ENCODE data around the gene MOB3A. TPM values are rescaled to one million over a fixed set of nuclear protein-coding genes. Genes with fewer than 3 reads are reported as not detected.

MOB3A gene
- total RNA-seq, 2 donors from 2014 or later, result 180 to 212 TPM

DNA sequence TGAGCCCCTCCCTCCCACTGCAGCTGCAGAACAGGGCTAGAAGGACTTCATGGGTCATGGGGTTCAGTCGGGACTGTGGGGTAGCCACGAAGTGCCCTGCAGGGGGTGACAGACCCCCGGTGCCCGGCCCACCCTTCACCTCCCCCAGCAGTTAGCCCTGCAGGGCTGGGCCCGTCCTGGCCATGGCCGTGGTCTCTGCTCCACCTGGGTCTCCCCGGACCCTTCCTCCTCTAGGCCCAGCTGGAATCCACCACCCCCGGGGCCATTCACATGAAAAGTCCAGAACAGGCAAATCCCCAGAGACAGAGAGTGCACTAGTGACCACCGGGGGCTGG, 62.3 kb downstream of the MOB3A start:
- Mint-ChIP-seq H3K4me1 (ENCODE audit: low read depth in 2 of 2) (peaks cover 15 to 20% of the 10 kb centered on the region in 2 donors), H3K36me3 (no peaks in the 10 kb centered on the region)
- no peak for ATAC-seq

DNA sequence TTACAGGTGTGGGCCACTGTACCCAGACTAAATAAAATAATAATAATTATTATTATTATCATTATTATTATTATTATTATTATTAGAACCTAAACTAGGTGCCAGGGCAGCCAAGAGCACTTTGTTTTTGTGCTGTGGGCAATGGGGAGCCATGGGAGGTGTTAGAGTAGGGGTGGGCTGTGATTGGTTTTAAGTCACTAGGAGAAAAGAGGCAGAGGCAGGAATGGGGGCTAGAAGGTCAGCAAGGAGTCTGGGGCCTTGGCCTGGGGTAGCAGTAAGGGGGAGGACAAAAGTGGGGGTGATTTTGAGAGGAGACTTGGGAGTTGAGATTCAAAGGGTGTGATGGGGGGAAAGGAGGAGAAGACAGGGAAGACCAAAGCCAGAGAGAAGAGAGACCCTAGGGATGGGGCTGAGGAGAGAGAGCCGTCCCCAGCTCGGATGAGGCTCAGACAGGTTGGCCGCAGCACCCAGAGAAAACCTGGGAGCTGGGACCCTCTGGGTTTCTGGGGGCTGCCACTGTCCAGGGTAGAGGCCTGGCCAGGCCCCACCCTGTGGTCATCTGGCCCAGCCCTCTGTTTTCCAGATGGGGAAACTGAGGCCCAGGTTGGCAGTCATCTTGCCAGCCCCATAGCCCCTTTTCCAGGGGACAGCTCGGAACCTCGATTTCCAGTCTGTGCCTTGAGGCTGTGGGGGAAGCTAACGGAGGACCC, 62.9 kb downstream of the MOB3A start:
- H3K27me3 Mint-ChIP-seq, result peaks cover 0 to 3% of the 10 kb centered on the region in 2 donors
- ATAC-seq (no peak), DNase-seq (ENCODE audit: low spot score) (no peak)
- H3K4me3 Mint-ChIP-seq, result no peak overlapping the region
- no peaks in the 10 kb centered on the region for H3K9me3 Mint-ChIP-seq
- peaks cover 15 to 20% of the 10 kb centered on the region in 2 donors for H3K4me1 Mint-ChIP-seq (ENCODE audit: low read depth in 2 of 2)
- no peaks in the 10 kb centered on the region for H3K36me3 Mint-ChIP-seq
- H3K27ac Mint-ChIP-seq, result peak overlapping the region in 1 of 2 donors; percentile 92

More for the DNA sequence above, 62.3 kb downstream of the MOB3A start:
- H3K27ac Mint-ChIP-seq, result no peak overlapping the region
- no peaks in the 10 kb centered on the region for H3K9me3 Mint-ChIP-seq
- no peak for DNase-seq (ENCODE audit: low spot score)
- no peak overlapping the region for H3K4me3 Mint-ChIP-seq
- peaks cover 0 to 3% of the 10 kb centered on the region in 2 donors for H3K27me3 Mint-ChIP-seq

DNA sequence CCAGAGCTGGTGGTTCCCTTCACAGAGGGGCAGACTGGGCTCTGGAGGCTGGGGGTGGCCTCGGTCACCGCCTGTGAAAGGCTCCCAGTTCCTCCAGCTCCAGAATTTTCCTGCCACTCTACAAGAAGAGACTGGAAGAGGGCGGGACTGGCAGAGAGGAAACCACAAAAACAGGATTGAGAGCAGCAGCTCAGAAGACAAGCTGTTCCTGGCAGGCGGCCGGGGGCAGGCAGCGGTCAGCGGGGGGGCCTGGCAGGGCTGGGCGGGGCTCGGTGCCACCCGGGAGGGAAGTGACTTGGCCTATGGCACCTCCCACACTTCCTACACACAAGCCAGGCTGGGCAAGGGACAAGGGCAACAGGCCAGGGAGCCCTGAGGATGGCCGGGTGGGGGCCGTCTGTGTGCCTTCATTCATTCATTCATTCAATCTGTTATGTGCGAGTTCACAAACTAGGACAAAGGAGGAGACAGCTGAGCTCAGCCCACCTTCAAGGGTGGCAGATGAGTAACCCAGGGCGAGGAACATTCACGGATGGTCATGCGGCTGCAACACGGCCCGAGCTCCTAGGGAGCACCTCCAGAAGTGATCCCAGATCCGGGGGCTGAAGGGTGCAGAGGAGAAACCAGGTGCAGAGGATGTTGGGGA, 63.7 kb downstream of the MOB3A start:
- peak; percentile 73 to 75 for ATAC-seq
- Mint-ChIP-seq H3K36me3 (no peaks in the 10 kb centered on the region), H3K27me3 (peaks cover 0 to 3% of the 10 kb centered on the region in 2 donors), H3K4me3 (peak overlapping the region; percentile 63), H3K4me1 (ENCODE audit: low read depth in 2 of 2) (peaks cover 15 to 20% of the 10 kb centered on the region in 2 donors), H3K9me3 (no peaks in the 10 kb centered on the region), H3K27ac (peak overlapping the region in 1 of 2 donors; percentile 92)
- no peak for DNase-seq (ENCODE audit: low spot score)

DNA sequence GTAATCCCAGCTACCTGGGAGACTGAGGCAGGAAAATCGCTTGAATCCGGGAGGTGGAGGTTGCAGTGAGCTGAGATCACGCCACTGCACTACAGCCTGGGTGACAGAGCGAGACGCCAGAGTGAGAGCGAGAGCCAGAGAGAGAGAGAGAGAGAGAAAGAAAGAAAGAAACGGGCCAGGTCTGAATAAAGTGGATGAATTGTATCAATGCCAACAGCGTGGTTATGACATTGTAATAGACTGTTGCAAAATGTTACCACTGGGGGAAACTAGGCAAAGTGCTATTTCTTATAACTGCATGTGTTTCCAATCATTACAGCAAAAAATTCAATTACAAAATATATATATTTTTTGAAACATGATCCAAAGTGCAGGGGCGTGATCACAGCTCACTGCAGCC, 68.8 kb downstream of the MOB3A start:
- no peak for DNase-seq (ENCODE audit: low spot score)
- Mint-ChIP-seq H3K27ac (peak overlapping the region in 1 of 2 donors; percentile 82), H3K9me3 (no peaks in the 10 kb centered on the region), H3K36me3 (no peaks in the 10 kb centered on the region), H3K27me3 (no peaks in the 10 kb centered on the region), H3K4me3 (peak overlapping the region; percentile 34), H3K4me1 (ENCODE audit: low read depth in 2 of 2) (peaks cover 8 to 13% of the 10 kb centered on the region in 2 donors)
- ATAC-seq, result peak; percentile 36 to 76

DNA sequence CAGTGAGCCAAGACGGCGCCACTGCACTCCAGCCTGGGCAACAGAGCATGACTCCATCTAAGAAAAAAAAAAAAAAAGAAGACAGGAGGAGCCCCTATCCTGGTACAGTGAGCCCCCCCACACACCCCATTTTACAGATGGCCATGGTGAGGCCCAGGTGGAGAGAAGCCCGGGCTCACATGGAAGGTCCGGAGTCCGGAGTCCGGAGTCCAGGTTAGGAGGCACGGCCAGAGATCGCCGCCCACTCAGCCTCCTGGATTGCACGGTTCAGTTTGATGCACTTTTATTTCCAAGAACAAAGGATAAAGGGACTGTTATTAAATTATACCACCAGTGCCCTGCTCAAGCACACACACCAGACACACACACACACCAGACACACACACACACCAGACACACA, 69.4 kb downstream of the MOB3A start:
- Mint-ChIP-seq H3K27me3 (no peaks in the 10 kb centered on the region), H3K4me1 (ENCODE audit: low read depth in 2 of 2) (peaks cover 4 to 9% of the 10 kb centered on the region in 2 donors), H3K9me3 (no peaks in the 10 kb centered on the region), H3K4me3 (no peak overlapping the region), H3K27ac (peak overlapping the region in 1 of 2 donors; percentile 82), H3K36me3 (no peaks in the 10 kb centered on the region)
- ATAC-seq (no peak), DNase-seq (ENCODE audit: low spot score) (no peak)

DNA sequence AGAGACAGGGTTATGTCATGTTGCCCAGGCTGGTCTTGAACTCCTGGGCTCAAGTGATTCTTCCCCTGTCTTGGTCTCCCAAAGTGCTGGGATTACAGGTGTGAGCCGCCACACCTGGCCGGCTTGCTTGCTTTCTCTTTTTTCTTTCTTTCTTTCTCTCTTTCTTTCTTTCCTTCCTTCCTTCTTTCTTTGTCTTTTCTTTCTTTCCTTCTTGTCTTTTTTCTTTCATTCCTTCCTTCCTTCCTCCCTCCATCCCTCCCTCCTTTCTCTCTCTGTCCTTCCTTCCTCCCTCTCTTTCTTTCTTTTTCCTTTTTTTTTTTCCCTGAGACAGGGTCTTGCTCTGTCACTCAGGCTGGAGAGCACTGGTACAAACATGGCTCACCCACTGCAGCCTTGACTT, 73.8 kb downstream of the MOB3A start:
- H3K9me3 Mint-ChIP-seq, result no peaks in the 10 kb centered on the region
- H3K4me1 Mint-ChIP-seq (ENCODE audit: low read depth in 2 of 2), result peaks cover 8 to 12% of the 10 kb centered on the region in 2 donors

DNA sequence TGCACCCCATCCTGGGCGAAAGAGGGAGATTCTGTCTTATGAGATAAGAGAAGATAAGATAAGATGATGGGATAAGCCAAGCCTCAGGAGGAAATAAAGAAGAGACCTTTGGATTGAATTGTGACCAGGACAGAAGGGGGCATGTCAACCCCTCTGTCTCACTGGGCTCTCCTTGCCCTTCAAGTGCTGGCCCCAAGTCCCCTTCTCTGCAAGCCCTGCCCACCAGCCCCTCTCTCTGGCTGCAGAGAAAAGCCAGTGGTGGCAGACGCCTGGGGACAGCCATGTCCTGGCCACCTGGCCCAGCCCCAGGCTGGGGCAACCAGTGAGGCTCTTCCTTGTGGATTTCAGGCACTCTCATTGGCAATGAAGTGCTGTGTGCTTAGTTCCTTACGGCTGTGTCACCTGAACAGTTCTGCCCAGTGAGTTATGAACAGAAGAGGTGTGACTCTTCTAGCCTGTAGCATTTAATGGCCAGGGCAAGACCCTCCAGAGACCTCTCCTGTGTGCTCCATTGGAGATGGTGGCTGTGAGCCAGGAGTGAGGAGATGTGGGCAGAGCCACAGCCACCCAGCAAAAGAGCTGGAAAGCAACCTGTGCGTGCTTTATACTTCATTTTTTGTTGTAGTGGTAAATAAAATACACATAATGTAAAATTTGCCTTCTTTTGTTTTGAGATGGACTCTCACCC, 74.5 kb downstream of the MOB3A start:
- no peak for ATAC-seq
- Mint-ChIP-seq H3K4me3 (no peak overlapping the region), H3K36me3 (no peaks in the 10 kb centered on the region), H3K27ac (peak overlapping the region in 1 of 2 donors; percentile 76), H3K9me3 (no peaks in the 10 kb centered on the region), H3K4me1 (ENCODE audit: low read depth in 2 of 2) (peaks cover 6 to 9% of the 10 kb centered on the region in 2 donors), H3K27me3 (no peaks in the 10 kb centered on the region)
- DNase-seq (ENCODE audit: low spot score), result no peak

More for the DNA sequence above, 73.8 kb downstream of the MOB3A start:
- DNase-seq (ENCODE audit: low spot score) (no peak), ATAC-seq (no peak)
- H3K4me3 Mint-ChIP-seq, result no peak overlapping the region
- no peaks in the 10 kb centered on the region for H3K27me3 Mint-ChIP-seq
- peak overlapping the region in 1 of 2 donors; percentile 76 for H3K27ac Mint-ChIP-seq
- H3K36me3 Mint-ChIP-seq, result no peaks in the 10 kb centered on the region

Other genes with a start within 250 kb of the MOB3A start
- 100 to 1,000 TPM in 1 of 2 donors, 10 to 100 TPM in 1; 69.1 to 103 TPM for gene REXO1, start 247.8 kb downstream of the MOB3A start, total RNA-seq
- 10 to 100 TPM; 18.0 to 49.8 TPM for gene KLF16, start 232.7 kb downstream of the MOB3A start, total RNA-seq
- 100 to 1,000 TPM; 127 to 132 TPM for gene ABHD17A, start 210.8 kb downstream of the MOB3A start, total RNA-seq
- gene ADAT3, start 190.9 kb downstream of the MOB3A start, total RNA-seq, result 10 to 100 TPM in 1 of 2 donors, 1 to 10 TPM in 1; 7.5 to 13.3 TPM
- gene SCAMP4, start 190.9 kb downstream of the MOB3A start, total RNA-seq, result 10 to 100 TPM; 34.8 to 66.2 TPM
- 100 to 1,000 TPM in 1 of 2 donors, 10 to 100 TPM in 1; 57.5 to 103 TPM for gene CSNK1G2, start 155.2 kb downstream of the MOB3A start, total RNA-seq
- gene BTBD2, start 80.6 kb downstream of the MOB3A start, total RNA-seq, result 10 to 100 TPM; 19.9 to 23.0 TPM
- 100 to 1,000 TPM; 303 to 308 TPM for gene MKNK2, start 45.1 kb downstream of the MOB3A start, total RNA-seq
- gene IZUMO4, start 589 bp upstream of the MOB3A start, total RNA-seq, result 1 to 10 TPM; 5.7 to 5.9 TPM
- gene AP3D1, start 55.2 kb upstream of the MOB3A start, total RNA-seq, result 100 to 1,000 TPM; 126 to 191 TPM
- 100 to 1,000 TPM; 108 to 190 TPM for gene DOT1L, start 67.6 kb upstream of the MOB3A start, total RNA-seq
- gene PLEKHJ1, start 140.0 kb upstream of the MOB3A start, total RNA-seq, result 10 to 100 TPM; 59.8 to 85.9 TPM
- gene SF3A2, start 140.5 kb upstream of the MOB3A start, total RNA-seq, result 100 to 1,000 TPM in 1 of 2 donors, 10 to 100 TPM in 1; 99.2 to 192 TPM
- gene AMH, start 153.0 kb upstream of the MOB3A start, total RNA-seq, result 1 to 10 TPM; 2.8 to 3.5 TPM
- gene JSRP1, start 160.1 kb upstream of the MOB3A start, total RNA-seq, result under 1 TPM in 1 of 2 donors, not detected in 1; 0.73 TPM
- gene PEAK3, start 185.8 kb upstream of the MOB3A start, total RNA-seq, result 1 to 10 TPM; 2.4 to 8.2 TPM
- under 1 TPM; 0.20 to 0.21 TPM for gene LINGO3, start 211.8 kb upstream of the MOB3A start, total RNA-seq
- gene LSM7, start 232.3 kb upstream of the MOB3A start, total RNA-seq, result 100 to 1,000 TPM; 111 to 154 TPM
- gene SPPL2B, start 232.4 kb upstream of the MOB3A start, total RNA-seq, result 10 to 100 TPM; 41.3 to 97.6 TPM